Thyroid gland (tissue), 4 donors: ENCODE measurements around the gene CST9.

ENCODE experiments used
- CTCF ChIP-seq, 6 experiments: fragments of 200-600 bp in 3 of 6; fragments of 450-650 bp in 3 of 6; sonication (generic) in 3 of 6; IDR thresholded peaks; one replicate each; pipeline ENCODE4 v1.5.1; 2016 to 2019; ENCODE audit warnings: antibody characterized with exemption in 6 of 6, mild to moderate bottlenecking in 2 of 6, inconsistent platforms in 1 of 6, moderate library complexity in 1 of 6
- POLR2A ChIP-seq, 2 donors: fragments of 450-650 bp; IDR thresholded peaks; one replicate each; pipeline ENCODE4 v1.6.1; 2017; ENCODE audit warnings: antibody characterized with exemption in 2 of 2, mild to moderate bottlenecking in 2 of 2, moderate library complexity in 1 of 2

GRCh38 chr20:23570178-23570760 is 35.4 kb downstream of the CST9 start:
- TF ChIP-seq CTCF (IDR thresholded peaks at IDR 0.05) (no peak), POLR2A (IDR thresholded peaks at IDR 0.05) (no peak)
